CD4-positive, alpha-beta T cell treated with Interleukin-15 for 4 hours (primary cell): ENCODE data around the gene GRK5.

ENCODE experiments used
- DNase-seq: peaks from one replicate; pipeline ENCODE4 v3.0.0-alpha.2; 2020; ENCODE audit warnings: low spot score

Gene GRK5

GRCh38 chr10:119405520-119405807, 198.1 kb downstream of the GRK5 start:
- no peak for DNase-seq

- DNase-seq, result no peak
Measured at GRCh38 chr10:119406137-119406536, 198.8 kb downstream of the GRK5 start.

GRCh38 chr10:119406601-119407253, 199.4 kb downstream of the GRK5 start:
- no peak for DNase-seq

GRCh38 chr10:119407254-119407777, 199.9 kb downstream of the GRK5 start:
- no peak for DNase-seq

- DNase-seq, result no peak
Measured at GRCh38 chr10:119408072-119408471, 200.7 kb downstream of the GRK5 start.

GRCh38 chr10:119408969-119409371, 201.6 kb downstream of the GRK5 start:
- DNase-seq, result no peak

GRCh38 chr10:119409385-119409784, 202.0 kb downstream of the GRK5 start:
- no peak for DNase-seq

GRCh38 chr10:119409906-119410305, 202.5 kb downstream of the GRK5 start:
- DNase-seq, result no peak

GRCh38 chr10:119410361-119411116, 203.2 kb downstream of the GRK5 start:
- no peak for DNase-seq

GRCh38 chr10:119412244-119413092, 205.1 kb downstream of the GRK5 start:
- DNase-seq, result no peak

GRCh38 chr10:119413093-119413453, 205.7 kb downstream of the GRK5 start:
- DNase-seq, result no peak

- no peak for DNase-seq
Measured at GRCh38 chr10:119413471-119414080, 206.2 kb downstream of the GRK5 start.

GRCh38 chr10:119414081-119414611, 206.8 kb downstream of the GRK5 start:
- DNase-seq, result no peak

- no peak for DNase-seq
Measured at GRCh38 chr10:119415121-119415520, 207.8 kb downstream of the GRK5 start.

GRCh38 chr10:119415536-119416503, 208.4 kb downstream of the GRK5 start:
- DNase-seq, result no peak

GRCh38 chr10:119416855-119417254, 209.5 kb downstream of the GRK5 start:
- peak; percentile 65 for DNase-seq

- no peak for DNase-seq
Measured at GRCh38 chr10:119417852-119418251, 210.5 kb downstream of the GRK5 start.

- DNase-seq, result no peak
Measured at GRCh38 chr10:119418362-119418761, 211.0 kb downstream of the GRK5 start.

- no peak for DNase-seq
Measured at GRCh38 chr10:119419931-119420330, 212.6 kb downstream of the GRK5 start.

GRCh38 chr10:119420950-119421875, 213.8 kb downstream of the GRK5 start:
- no peak for DNase-seq
